NB4 (cell line): Measurements from ENCODE around the gene WNT9A.
"Not testable (repeated sequence)": the region's sequence is repeated elsewhere in the genome, so short reads cannot be mapped to it uniquely, and the experiment has no call there.

Experiments
- CTCF ChIP-seq: IDR thresholded peaks from one replicate; pipeline ENCODE4 v1.5.1; 2012; ENCODE audit warnings: low read depth, low read length
- POLR2A ChIP-seq: IDR thresholded peaks from 2 replicates; pipeline ENCODE4 v1.6.1; 2011; ENCODE audit warnings: mild to moderate bottlenecking; ENCODE audit not compliant: insufficient read length; ENCODE audit errors: extremely low read depth

GRCh38 chr1:227877810-227878209 lies 69.9 kb downstream of the WNT9A start:
- TF ChIP-seq CTCF, POLR2A: not testable (repeated sequence)
